Liver (tissue), 9 donors: ENCODE measurements around the gene DNAH2. TPM values are rescaled to one million over a fixed set of nuclear protein-coding genes. Genes with fewer than 3 reads are reported as not detected.

Experiments used
- DNase-seq: peaks from one replicate; pipeline ENCODE4 v3.0.0-alpha.2; 2017; ENCODE audit warnings: low spot score
- H3K27ac ChIP-seq, 2 donors: one replicate each; pipeline ENCODE4 v1.7.0; 2013; ENCODE audit warnings: inconsistent platforms in 2 of 2, low read length in 2 of 2, control low read depth in 1 of 2, low read depth in 1 of 2, mild to moderate bottlenecking in 1 of 2
- H3K27me3 ChIP-seq, 4 donors: one replicate each; pipeline versions ENCODE4 v1.6.1 to v1.7.0; 2013; ENCODE audit warnings: low read length in 3 of 4, inconsistent platforms in 1 of 4, mild to moderate bottlenecking in 1 of 4, moderate library complexity in 1 of 4; ENCODE audit not compliant: control insufficient read depth in 4 of 4, insufficient read depth in 4 of 4
- H3K36me3 ChIP-seq, 4 donors: one replicate each; pipeline versions ENCODE4 v1.6.1 to v1.7.0; 2013; ENCODE audit warnings: low read length in 3 of 4, mild to moderate bottlenecking in 3 of 4, low read depth in 1 of 4, moderate library complexity in 1 of 4; ENCODE audit not compliant: control insufficient read depth in 4 of 4, insufficient read depth in 3 of 4
- H3K4me1 ChIP-seq, 4 donors: one replicate each; pipeline versions ENCODE4 v1.6.1 to v1.7.0; 2013; ENCODE audit warnings: low read length in 3 of 4, mild to moderate bottlenecking in 3 of 4, moderate library complexity in 1 of 4; ENCODE audit not compliant: control insufficient read depth in 4 of 4, insufficient read depth in 4 of 4
- H3K4me3 ChIP-seq, 3 donors: one replicate each; pipeline versions ENCODE4 v1.6.1 to v1.7.0; 2013; ENCODE audit warnings: low read length in 3 of 3, control low read depth in 1 of 3, low read depth in 1 of 3, mild to moderate bottlenecking in 1 of 3
- H3K9ac ChIP-seq, 2 donors: one replicate each; pipeline ENCODE4 v1.7.0; 2013; ENCODE audit warnings: low read length in 2 of 2, mild to moderate bottlenecking in 2 of 2, moderate library complexity in 2 of 2, control low read depth in 1 of 2, low read depth in 1 of 2
- H3K9me3 ChIP-seq, 4 donors: one replicate each; pipeline versions ENCODE4 v1.6.1 to v1.7.0; 2013; ENCODE audit warnings: low read length in 3 of 4; ENCODE audit not compliant: control insufficient read depth in 4 of 4
- EGR1 ChIP-seq, 2 donors: IDR thresholded peaks; 2 replicates each; pipeline ENCODE4 v1.6.1; 2016 to 2018; ENCODE audit warnings: antibody characterized with exemption in 2 of 2, low read depth in 2 of 2
- FOXA1 ChIP-seq: IDR thresholded peaks from 2 replicates; pipeline ENCODE4 v1.6.1; 2016; ENCODE audit warnings: antibody characterized with exemption
- FOXA2 ChIP-seq: IDR thresholded peaks from 2 replicates; pipeline ENCODE4 v1.6.1; 2016; ENCODE audit warnings: antibody characterized with exemption
- GABPA ChIP-seq, 2 donors: IDR thresholded peaks in 1 of 2; conservative IDR thresholded peaks in 1 of 2; 2 replicates each; pipeline ENCODE4 v1.6.1; 2016; ENCODE audit warnings: antibody characterized with exemption in 2 of 2, mild to moderate bottlenecking in 1 of 2, moderate library complexity in 1 of 2
- HNF4A ChIP-seq, 2 donors: conservative IDR thresholded peaks; 2 replicates each; pipeline ENCODE4 v1.6.1; 2016; ENCODE audit warnings: antibody characterized with exemption in 2 of 2, mild to moderate bottlenecking in 2 of 2
- HNF4G ChIP-seq: IDR thresholded peaks from 2 replicates; pipeline ENCODE4 v1.6.1; 2016; ENCODE audit warnings: antibody characterized with exemption
- JUND ChIP-seq, 2 donors: IDR thresholded peaks; 2 replicates each; pipeline ENCODE4 v1.6.1; 2016; ENCODE audit warnings: antibody characterized with exemption in 2 of 2
- NR2F2 ChIP-seq: IDR thresholded peaks from 2 replicates; pipeline ENCODE4 v1.6.1; 2016; ENCODE audit warnings: antibody characterized with exemption
- RAD21 ChIP-seq, 2 donors: IDR thresholded peaks; 2 replicates each; pipeline ENCODE4 v1.6.1; 2016; ENCODE audit warnings: antibody characterized with exemption in 2 of 2, mild to moderate bottlenecking in 2 of 2
- RXRA ChIP-seq, 2 donors: IDR thresholded peaks; 2 replicates each; pipeline ENCODE4 v1.6.1; 2017 to 2018; ENCODE audit warnings: antibody characterized with exemption in 2 of 2, mild to moderate bottlenecking in 1 of 2
- SP1 ChIP-seq: IDR thresholded peaks from 2 replicates; pipeline ENCODE4 v1.6.1; 2018; ENCODE audit warnings: antibody characterized with exemption, mild to moderate bottlenecking
- TAF1 ChIP-seq: conservative IDR thresholded peaks from 2 replicates; pipeline ENCODE4 v1.6.1; 2016; ENCODE audit warnings: antibody characterized with exemption, mild to moderate bottlenecking
- YY1 ChIP-seq: IDR thresholded peaks from 2 replicates; pipeline ENCODE4 v1.6.1; 2016; ENCODE audit warnings: antibody characterized with exemption, mild to moderate bottlenecking
- WGBS: extraction: QIAGEN DNeasy Blood & Tissue Kit; methylation state at CpG from one replicate; pipeline ENCODE4 v1.1.7; 2013; 5-methylcytosine and 5-hydroxymethylcytosine counted together
- polyA plus RNA-seq, 2 donors: library from polyadenylated mRNA; stranded (reverse) in 1 of 2; unstranded in 1 of 2; fragments of 200-250 nt in 1 of 2; fragments of >200 nt in 1 of 2; fragmentation: Nextera tagmentation in 1 of 2; extraction: Ambion mirVana in 1 of 2; gene quantifications; one replicate each; pipeline versions ENCODE4 v1.2.1 to v1.2.3, GENCODE V29; 2013 to 2015
- total RNA-seq, 2 donors: library from RNA; depleted of rRNA; stranded (reverse); fragments of >200 nt; gene quantifications; one replicate each; pipeline ENCODE4 v1.2.3, GENCODE V29; 2014
- TF ChIP-seq, protein P1 (sequence below): fragments of 150-350 bp; IDR thresholded peaks from 2 replicates; pipeline ENCODE4 v1.5.1; 2017; ENCODE audit warnings: improper control_type of control experiment, low read depth, low read length; ENCODE audit not compliant: missing input control
- TF ChIP-seq, protein P2 (sequence below): IDR thresholded peaks from 2 replicates; pipeline ENCODE4 v1.6.1; 2016; ENCODE audit warnings: antibody characterized with exemption, mild to moderate bottlenecking
- TF ChIP-seq, protein P3 (sequence below): IDR thresholded peaks from 2 replicates; pipeline ENCODE4 v1.6.1; 2016; ENCODE audit warnings: antibody characterized with exemption
- TF ChIP-seq, protein P4 (sequence below): IDR thresholded peaks from 2 replicates; pipeline ENCODE4 v1.6.1; 2016; ENCODE audit warnings: antibody characterized with exemption
- TF ChIP-seq, protein P5 (sequence below): IDR thresholded peaks from 2 replicates; pipeline ENCODE4 v1.6.1; 2016; ENCODE audit warnings: antibody characterized with exemption
- donor health status: healthy.
- donor health status: healthy.
- donor health status: healthy.
- donor health status: healthy.
- donor health status: healthy.

The DNAH2 gene
- total and polyA plus RNA-seq, 4 donors: under 0.01 to 0.25 (median 0.05) TPM

DNA sequence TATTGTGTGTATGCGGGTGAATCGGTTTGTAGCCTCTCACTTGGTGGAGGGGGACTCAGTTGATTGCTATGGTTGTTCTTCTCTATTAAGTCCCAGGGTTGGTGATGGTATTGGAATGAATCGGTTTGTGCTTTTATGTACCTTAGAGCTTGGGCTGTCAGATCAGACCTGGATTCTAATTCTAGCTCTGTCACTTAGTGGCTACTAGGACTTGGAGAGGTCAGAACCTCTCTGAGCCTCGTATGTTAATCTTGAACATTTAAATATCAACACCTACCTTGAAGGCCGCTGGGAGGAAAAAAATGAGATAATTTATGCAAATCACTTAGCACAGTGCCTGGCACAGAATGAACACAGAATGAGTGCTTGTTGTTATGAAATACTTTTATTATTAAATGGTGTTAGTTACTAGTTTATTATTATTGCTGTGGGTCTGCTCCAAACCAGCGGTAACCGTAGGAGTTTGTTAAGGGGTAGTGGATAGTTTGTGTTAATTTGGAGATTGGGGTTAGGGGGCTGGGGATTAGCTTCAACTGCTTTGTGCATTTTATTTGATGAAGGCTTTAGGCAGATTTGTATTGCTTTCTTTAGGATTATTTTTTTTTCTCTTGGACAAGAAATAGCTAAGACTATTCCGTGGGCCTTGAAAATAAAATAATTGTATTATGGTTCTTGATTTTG, 120.0 kb downstream of the DNAH2 start:
- Histone ChIP-seq H3K4me3 (peak overlapping the region in 2 of 3 donors; percentile 31 to 44), H3K27me3 (no peaks in the 10 kb centered on the region), H3K27ac (peak overlapping the region; percentile 98 to 99), H3K9ac (peak overlapping the region; percentile 23 to 71), H3K4me1 (peaks cover 7 to 70% (median 49%) of the 10 kb centered on the region in 4 donors), H3K9me3 (no peaks in the 10 kb centered on the region), H3K36me3 (no peaks in the 10 kb centered on the region)
- no peak for TF ChIP-seq FOXA2
- TF ChIP-seq, protein P1, sequence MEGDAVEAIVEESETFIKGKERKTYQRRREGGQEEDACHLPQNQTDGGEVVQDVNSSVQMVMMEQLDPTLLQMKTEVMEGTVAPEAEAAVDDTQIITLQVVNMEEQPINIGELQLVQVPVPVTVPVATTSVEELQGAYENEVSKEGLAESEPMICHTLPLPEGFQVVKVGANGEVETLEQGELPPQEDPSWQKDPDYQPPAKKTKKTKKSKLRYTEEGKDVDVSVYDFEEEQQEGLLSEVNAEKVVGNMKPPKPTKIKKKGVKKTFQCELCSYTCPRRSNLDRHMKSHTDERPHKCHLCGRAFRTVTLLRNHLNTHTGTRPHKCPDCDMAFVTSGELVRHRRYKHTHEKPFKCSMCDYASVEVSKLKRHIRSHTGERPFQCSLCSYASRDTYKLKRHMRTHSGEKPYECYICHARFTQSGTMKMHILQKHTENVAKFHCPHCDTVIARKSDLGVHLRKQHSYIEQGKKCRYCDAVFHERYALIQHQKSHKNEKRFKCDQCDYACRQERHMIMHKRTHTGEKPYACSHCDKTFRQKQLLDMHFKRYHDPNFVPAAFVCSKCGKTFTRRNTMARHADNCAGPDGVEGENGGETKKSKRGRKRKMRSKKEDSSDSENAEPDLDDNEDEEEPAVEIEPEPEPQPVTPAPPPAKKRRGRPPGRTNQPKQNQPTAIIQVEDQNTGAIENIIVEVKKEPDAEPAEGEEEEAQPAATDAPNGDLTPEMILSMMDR: no peak
- TF ChIP-seq GABPA (IDR thresholded peaks at IDR 0.05 in 1 of 2, conservative IDR thresholded peaks at IDR 0.05 in 1 of 2): no peak
- no peak for TF ChIP-seq JUND (IDR thresholded peaks at IDR 0.05)
- TF ChIP-seq YY1: no peak
- no peak for DNase-seq
- WGBS: 6% methylated on average over 8 of the region's 8 CpGs

DNA sequence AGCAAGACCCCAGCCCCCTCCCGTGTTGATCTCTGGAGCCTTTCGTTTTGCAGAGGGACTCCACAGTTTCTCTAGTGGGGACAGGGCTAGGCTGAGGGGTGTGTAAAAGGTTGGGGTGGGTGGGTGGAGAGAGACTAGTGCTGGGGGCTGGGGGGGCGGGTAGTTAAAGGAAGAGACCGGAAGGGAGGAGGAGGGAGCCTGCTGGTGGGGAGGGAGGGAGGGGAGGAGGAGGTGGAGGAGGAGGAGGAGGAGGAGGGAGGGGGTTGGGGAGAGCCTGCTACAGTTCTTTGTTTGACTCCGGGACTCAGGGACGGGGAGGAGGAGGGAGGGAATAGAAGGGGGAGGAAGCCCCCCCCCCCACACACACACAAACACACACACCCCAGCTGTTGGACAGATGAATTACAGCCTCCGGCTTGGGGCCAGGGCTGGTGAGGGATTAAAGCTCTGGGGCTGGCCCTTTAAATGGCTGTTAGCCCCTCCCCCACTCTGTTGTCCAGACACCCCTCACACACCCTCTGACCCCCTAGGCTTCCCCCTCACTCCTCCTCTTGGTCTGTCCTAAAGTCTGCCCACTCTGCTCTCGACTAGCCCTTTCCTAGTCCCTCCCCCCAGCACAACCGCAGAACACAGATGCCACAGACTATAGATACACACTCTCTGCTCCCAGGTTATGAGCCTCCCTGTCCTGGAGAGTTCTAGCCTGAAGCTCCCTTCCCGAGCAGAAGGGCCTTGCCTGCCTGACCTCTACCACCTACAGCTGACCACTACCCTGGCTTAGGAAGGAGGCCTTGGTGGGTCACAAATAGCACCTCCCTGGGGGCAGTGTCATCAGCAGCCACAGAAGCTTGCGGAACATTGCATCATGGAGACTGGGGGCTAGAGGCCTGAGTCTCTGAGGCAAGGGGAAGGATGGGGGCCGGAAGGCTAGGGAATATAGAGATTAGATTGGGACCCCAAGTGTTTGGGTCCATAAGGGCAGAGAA, 120.8 kb downstream of the DNAH2 start:
- peak overlapping the region; percentile 98 to 99 for H3K27ac ChIP-seq
- peak overlapping the region in 1 of 2 donors; percentile 37 for H3K9ac ChIP-seq
- no peaks in the 10 kb centered on the region for H3K36me3 ChIP-seq
- H3K27me3 ChIP-seq: no peaks in the 10 kb centered on the region
- WGBS: 19% methylated on average over 12 of the region's 12 CpGs
- no peak for DNase-seq
- H3K4me3 ChIP-seq: peak overlapping the region in 1 of 3 donors; percentile 31
- H3K4me1 ChIP-seq: peaks cover 6 to 68% (median 45%) of the 10 kb centered on the region in 4 donors
- TF ChIP-seq JUND (IDR thresholded peaks at IDR 0.05): no peak
- no peak for TF ChIP-seq HNF4A (conservative IDR thresholded peaks at IDR 0.05)
- TF ChIP-seq, protein P2, sequence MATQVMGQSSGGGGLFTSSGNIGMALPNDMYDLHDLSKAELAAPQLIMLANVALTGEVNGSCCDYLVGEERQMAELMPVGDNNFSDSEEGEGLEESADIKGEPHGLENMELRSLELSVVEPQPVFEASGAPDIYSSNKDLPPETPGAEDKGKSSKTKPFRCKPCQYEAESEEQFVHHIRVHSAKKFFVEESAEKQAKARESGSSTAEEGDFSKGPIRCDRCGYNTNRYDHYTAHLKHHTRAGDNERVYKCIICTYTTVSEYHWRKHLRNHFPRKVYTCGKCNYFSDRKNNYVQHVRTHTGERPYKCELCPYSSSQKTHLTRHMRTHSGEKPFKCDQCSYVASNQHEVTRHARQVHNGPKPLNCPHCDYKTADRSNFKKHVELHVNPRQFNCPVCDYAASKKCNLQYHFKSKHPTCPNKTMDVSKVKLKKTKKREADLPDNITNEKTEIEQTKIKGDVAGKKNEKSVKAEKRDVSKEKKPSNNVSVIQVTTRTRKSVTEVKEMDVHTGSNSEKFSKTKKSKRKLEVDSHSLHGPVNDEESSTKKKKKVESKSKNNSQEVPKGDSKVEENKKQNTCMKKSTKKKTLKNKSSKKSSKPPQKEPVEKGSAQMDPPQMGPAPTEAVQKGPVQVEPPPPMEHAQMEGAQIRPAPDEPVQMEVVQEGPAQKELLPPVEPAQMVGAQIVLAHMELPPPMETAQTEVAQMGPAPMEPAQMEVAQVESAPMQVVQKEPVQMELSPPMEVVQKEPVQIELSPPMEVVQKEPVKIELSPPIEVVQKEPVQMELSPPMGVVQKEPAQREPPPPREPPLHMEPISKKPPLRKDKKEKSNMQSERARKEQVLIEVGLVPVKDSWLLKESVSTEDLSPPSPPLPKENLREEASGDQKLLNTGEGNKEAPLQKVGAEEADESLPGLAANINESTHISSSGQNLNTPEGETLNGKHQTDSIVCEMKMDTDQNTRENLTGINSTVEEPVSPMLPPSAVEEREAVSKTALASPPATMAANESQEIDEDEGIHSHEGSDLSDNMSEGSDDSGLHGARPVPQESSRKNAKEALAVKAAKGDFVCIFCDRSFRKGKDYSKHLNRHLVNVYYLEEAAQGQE: no peak
- TF ChIP-seq EGR1 (IDR thresholded peaks at IDR 0.05; ENCODE audit: low read depth in 2 of 2): no peak
- TF ChIP-seq, protein P3, sequence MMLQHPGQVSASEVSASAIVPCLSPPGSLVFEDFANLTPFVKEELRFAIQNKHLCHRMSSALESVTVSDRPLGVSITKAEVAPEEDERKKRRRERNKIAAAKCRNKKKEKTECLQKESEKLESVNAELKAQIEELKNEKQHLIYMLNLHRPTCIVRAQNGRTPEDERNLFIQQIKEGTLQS: no peak
- TF ChIP-seq RAD21 (IDR thresholded peaks at IDR 0.05): no peak
- TF ChIP-seq, protein P1: no peak
- TF ChIP-seq TAF1: no peak
- TF ChIP-seq, protein P4, sequence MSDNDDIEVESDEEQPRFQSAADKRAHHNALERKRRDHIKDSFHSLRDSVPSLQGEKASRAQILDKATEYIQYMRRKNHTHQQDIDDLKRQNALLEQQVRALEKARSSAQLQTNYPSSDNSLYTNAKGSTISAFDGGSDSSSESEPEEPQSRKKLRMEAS: no peak
- TF ChIP-seq FOXA1: no peak
- TF ChIP-seq, protein P5, sequence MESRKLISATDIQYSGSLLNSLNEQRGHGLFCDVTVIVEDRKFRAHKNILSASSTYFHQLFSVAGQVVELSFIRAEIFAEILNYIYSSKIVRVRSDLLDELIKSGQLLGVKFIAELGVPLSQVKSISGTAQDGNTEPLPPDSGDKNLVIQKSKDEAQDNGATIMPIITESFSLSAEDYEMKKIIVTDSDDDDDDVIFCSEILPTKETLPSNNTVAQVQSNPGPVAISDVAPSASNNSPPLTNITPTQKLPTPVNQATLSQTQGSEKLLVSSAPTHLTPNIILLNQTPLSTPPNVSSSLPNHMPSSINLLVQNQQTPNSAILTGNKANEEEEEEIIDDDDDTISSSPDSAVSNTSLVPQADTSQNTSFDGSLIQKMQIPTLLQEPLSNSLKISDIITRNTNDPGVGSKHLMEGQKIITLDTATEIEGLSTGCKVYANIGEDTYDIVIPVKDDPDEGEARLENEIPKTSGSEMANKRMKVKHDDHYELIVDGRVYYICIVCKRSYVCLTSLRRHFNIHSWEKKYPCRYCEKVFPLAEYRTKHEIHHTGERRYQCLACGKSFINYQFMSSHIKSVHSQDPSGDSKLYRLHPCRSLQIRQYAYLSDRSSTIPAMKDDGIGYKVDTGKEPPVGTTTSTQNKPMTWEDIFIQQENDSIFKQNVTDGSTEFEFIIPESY: no peak
- TF ChIP-seq FOXA2: no peak
- TF ChIP-seq GABPA (IDR thresholded peaks at IDR 0.05 in 1 of 2, conservative IDR thresholded peaks at IDR 0.05 in 1 of 2): no peak
- no peak for TF ChIP-seq RXRA (IDR thresholded peaks at IDR 0.05)
- TF ChIP-seq HNF4G: no peak
- TF ChIP-seq SP1: no peak
- no peak for TF ChIP-seq NR2F2
- TF ChIP-seq YY1: no peak
- no peaks in the 10 kb centered on the region for H3K9me3 ChIP-seq
